Nephron (organoid): ENCODE results near the gene CTNNA3.

Experiments
- H3K27ac Mint-ChIP-seq, 3 experiments: 2 replicates each; pipeline ENCODE4 v1.8.0; 2020; ENCODE audit warnings: mixed read lengths in 3 of 3, mild to moderate bottlenecking in 2 of 3, moderate library complexity in 1 of 3
- H3K27me3 Mint-ChIP-seq: 2 replicates; pipeline ENCODE4 v1.8.0; 2021; ENCODE audit warnings: low read depth, mild to moderate bottlenecking, moderate library complexity, mixed read lengths
- H3K36me3 Mint-ChIP-seq: 2 replicates; pipeline ENCODE4 v1.8.0; 2020; ENCODE audit warnings: low read depth, mixed read lengths
- H3K4me1 Mint-ChIP-seq: 2 replicates; pipeline ENCODE4 v1.8.0; 2020; ENCODE audit warnings: mixed read lengths
- H3K4me3 Mint-ChIP-seq, 3 experiments: 2 replicates each; pipeline ENCODE4 v1.8.0; 2020; ENCODE audit warnings: mild to moderate bottlenecking in 3 of 3, mixed read lengths in 3 of 3, moderate library complexity in 2 of 3
- H3K9me3 Mint-ChIP-seq: 2 replicates; pipeline ENCODE4 v1.8.0; 2020; ENCODE audit warnings: mixed read lengths
- TF ChIP-seq, protein P1 (sequence below), 3 experiments: fragments of 200-600 bp; sonication (generic); IDR thresholded peaks; one replicate each; pipeline ENCODE4 v1.5.0; 2021; ENCODE audit warnings: antibody characterized with exemption in 3 of 3; ENCODE audit not compliant: unreplicated experiment in 3 of 3

The CTNNA3 gene

DNA sequence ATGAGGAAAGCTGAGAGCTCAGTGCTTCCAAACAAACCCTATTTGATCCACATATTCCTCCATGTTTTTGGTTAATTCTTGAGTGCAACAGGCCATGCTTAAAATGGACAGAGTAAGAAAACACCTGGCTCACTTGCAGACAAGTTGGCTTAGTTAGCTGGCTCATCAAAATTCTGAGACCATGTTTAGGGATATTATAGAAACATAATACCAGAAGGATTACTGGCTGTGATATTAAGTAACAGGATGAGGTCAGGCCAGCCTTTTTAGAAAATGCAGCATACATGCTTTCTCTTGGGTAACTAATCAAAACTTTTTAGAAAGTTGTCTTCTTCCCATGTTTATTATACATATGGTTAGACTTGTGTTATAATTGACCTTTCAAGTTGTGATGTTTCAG lies 1637.4 kb downstream of the CTNNA3 start:
- Mint-ChIP-seq H3K36me3 (no peaks in the 10 kb centered on the region), H3K4me1 (peaks cover 15% of the 10 kb centered on the region), H3K27me3 (no peaks in the 10 kb centered on the region), H3K9me3 (peaks cover 10% of the 10 kb centered on the region), H3K27ac (no peak overlapping the region), H3K4me3 (no peak overlapping the region)
- TF ChIP-seq, protein P1, sequence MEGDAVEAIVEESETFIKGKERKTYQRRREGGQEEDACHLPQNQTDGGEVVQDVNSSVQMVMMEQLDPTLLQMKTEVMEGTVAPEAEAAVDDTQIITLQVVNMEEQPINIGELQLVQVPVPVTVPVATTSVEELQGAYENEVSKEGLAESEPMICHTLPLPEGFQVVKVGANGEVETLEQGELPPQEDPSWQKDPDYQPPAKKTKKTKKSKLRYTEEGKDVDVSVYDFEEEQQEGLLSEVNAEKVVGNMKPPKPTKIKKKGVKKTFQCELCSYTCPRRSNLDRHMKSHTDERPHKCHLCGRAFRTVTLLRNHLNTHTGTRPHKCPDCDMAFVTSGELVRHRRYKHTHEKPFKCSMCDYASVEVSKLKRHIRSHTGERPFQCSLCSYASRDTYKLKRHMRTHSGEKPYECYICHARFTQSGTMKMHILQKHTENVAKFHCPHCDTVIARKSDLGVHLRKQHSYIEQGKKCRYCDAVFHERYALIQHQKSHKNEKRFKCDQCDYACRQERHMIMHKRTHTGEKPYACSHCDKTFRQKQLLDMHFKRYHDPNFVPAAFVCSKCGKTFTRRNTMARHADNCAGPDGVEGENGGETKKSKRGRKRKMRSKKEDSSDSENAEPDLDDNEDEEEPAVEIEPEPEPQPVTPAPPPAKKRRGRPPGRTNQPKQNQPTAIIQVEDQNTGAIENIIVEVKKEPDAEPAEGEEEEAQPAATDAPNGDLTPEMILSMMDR (IDR thresholded peaks at IDR 0.05; ENCODE audit: unreplicated experiment in 3 of 3): no peak

DNA sequence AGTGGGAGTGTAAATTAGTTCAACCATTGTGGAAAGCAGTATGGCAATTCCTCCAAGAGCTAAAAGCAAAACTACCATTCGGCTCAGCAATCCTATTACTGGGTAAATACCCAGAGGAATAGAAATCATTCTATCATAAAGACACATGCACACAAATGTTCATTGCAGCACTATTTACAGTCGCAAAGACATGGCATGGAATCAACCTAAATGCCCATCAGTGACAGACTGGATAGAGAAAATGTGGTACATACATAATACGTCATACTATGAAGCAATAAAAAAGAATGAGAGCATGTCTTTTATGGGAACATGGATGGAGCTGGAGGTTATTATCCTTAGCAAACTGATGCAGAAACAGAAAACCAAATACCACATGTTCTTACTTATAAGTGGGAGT lies 1646.7 kb downstream of the CTNNA3 start:
- Mint-ChIP-seq H3K4me3 (no peak overlapping the region), H3K9me3 (peaks cover 30% of the 10 kb centered on the region), H3K4me1 (no peaks in the 10 kb centered on the region), H3K27ac (no peak overlapping the region), H3K36me3 (no peaks in the 10 kb centered on the region), H3K27me3 (no peaks in the 10 kb centered on the region)
- TF ChIP-seq, protein P1 (IDR thresholded peaks at IDR 0.05; ENCODE audit: unreplicated experiment in 3 of 3): no peak

- Mint-ChIP-seq H3K4me1 (no peaks in the 10 kb centered on the region), H3K9me3 (peaks cover 26% of the 10 kb centered on the region)
- TF ChIP-seq, protein P1 (IDR thresholded peaks at IDR 0.05; ENCODE audit: unreplicated experiment in 3 of 3): no peak
These were observed 1650.1 kb downstream of the CTNNA3 start for GRCh38 chr10:66045859-66046258.

DNA sequence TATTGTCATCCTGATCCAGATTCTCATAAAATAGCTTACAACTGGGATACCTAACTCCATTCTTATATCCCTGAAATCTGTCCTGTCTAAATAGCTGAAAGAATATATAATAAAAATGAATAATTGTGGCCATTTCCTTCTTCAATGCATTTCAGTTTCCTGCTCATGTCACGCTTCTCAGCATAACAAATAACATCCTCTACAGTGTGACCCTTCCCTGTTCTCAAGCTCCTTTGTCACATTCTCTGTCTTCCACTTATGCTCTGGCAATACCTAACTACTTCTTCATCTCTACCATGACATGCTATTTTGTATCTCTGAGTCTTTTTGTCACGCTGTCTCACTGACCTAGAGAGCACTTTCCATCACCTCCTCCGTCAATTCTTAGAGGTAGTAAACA lies 1654.2 kb downstream of the CTNNA3 start:
- Mint-ChIP-seq H3K4me3 (no peak overlapping the region), H3K9me3 (peaks cover 22% of the 10 kb centered on the region), H3K27ac (no peak overlapping the region), H3K4me1 (no peaks in the 10 kb centered on the region), H3K36me3 (no peaks in the 10 kb centered on the region), H3K27me3 (no peaks in the 10 kb centered on the region)
- TF ChIP-seq, protein P1 (IDR thresholded peaks at IDR 0.05; ENCODE audit: unreplicated experiment in 3 of 3): no peak

More at GRCh38 chr10:66045859-66046258, 1650.1 kb downstream of the CTNNA3 start:
- no peaks in the 10 kb centered on the region for H3K27me3 Mint-ChIP-seq
- H3K36me3 Mint-ChIP-seq: no peaks in the 10 kb centered on the region
- H3K27ac Mint-ChIP-seq: no peak overlapping the region
- H3K4me3 Mint-ChIP-seq: no peak overlapping the region

- TF ChIP-seq, protein P1 (IDR thresholded peaks at IDR 0.05; ENCODE audit: unreplicated experiment in 3 of 3): no peak
- no peaks in the 10 kb centered on the region for H3K36me3 Mint-ChIP-seq
- H3K9me3 Mint-ChIP-seq: peaks cover 6% of the 10 kb centered on the region
- no peak overlapping the region for H3K4me3 Mint-ChIP-seq
- H3K27ac Mint-ChIP-seq: no peak overlapping the region
- H3K4me1 Mint-ChIP-seq: no peaks in the 10 kb centered on the region
- H3K27me3 Mint-ChIP-seq: no peaks in the 10 kb centered on the region
These were observed 1657.4 kb downstream of the CTNNA3 start for GRCh38 chr10:66038623-66039022.

GRCh38 chr10:66026321-66026720 lies 1669.7 kb downstream of the CTNNA3 start:
- Mint-ChIP-seq H3K27me3 (no peaks in the 10 kb centered on the region), H3K27ac (no peak overlapping the region), H3K4me3 (no peak overlapping the region), H3K36me3 (no peaks in the 10 kb centered on the region), H3K9me3 (peaks cover 2% of the 10 kb centered on the region), H3K4me1 (peaks cover 10% of the 10 kb centered on the region)
- TF ChIP-seq, protein P1 (IDR thresholded peaks at IDR 0.05; ENCODE audit: unreplicated experiment in 3 of 3): no peak
